Lung (tissue), 12 donors: ENCODE measurements around the gene LRTM1. TPM values are rescaled to one million over a fixed set of nuclear protein-coding genes. Genes with fewer than 3 reads are reported as not detected.

Experiments used
- ATAC-seq: fragments of 200-7000 bp; cut with Tn5 transposase; one replicate; pipeline ENCODE4 v1.9.1; 2020; ENCODE audit warnings: moderate number of reproducible peaks; ENCODE audit not compliant: insufficient read depth, low FRiP score
- DNase-seq, 3 donors: peaks; one replicate each; pipeline ENCODE4 v3.0.0-alpha.2; 2013 to 2017
- H3K27ac ChIP-seq, 2 donors: one replicate each; pipeline ENCODE4 v1.5.1; 2013; ENCODE audit warnings: mild to moderate bottlenecking in 2 of 2, moderate library complexity in 2 of 2, control low read depth in 1 of 2, inconsistent platforms in 1 of 2, low read depth in 1 of 2, low read length in 1 of 2
- H3K27me3 ChIP-seq, 3 donors: one replicate each; pipeline ENCODE4 v1.5.1; 2013; ENCODE audit warnings: low read length in 2 of 3; ENCODE audit not compliant: control insufficient read depth in 3 of 3, insufficient read depth in 3 of 3
- H3K36me3 ChIP-seq, 4 donors: one replicate each; pipeline ENCODE4 v1.5.1; 2013; ENCODE audit warnings: low read length in 4 of 4, mild to moderate bottlenecking in 1 of 4, moderate library complexity in 1 of 4; ENCODE audit not compliant: control insufficient read depth in 4 of 4, insufficient read depth in 4 of 4
- H3K4me1 ChIP-seq, 5 donors: one replicate each; pipeline ENCODE4 v1.5.1; 2013; ENCODE audit warnings: low read length in 5 of 5, mild to moderate bottlenecking in 2 of 5, moderate library complexity in 1 of 5; ENCODE audit not compliant: control insufficient read depth in 5 of 5, insufficient read depth in 5 of 5
- H3K4me3 ChIP-seq: one replicate; pipeline ENCODE4 v1.5.1; 2013; ENCODE audit warnings: mild to moderate bottlenecking, control low read depth, moderate library complexity
- H3K9ac ChIP-seq, 2 donors: one replicate each; pipeline ENCODE4 v1.5.1; 2013; ENCODE audit warnings: low read length in 2 of 2, control low read depth in 1 of 2; ENCODE audit not compliant: insufficient read depth in 1 of 2
- H3K9me3 ChIP-seq, 4 donors: one replicate each; pipeline ENCODE4 v1.5.1; 2013; ENCODE audit warnings: low read length in 3 of 4, mild to moderate bottlenecking in 1 of 4, moderate library complexity in 1 of 4; ENCODE audit not compliant: control insufficient read depth in 4 of 4, insufficient read depth in 3 of 4
- WGBS, 2 donors: extraction: QIAGEN DNeasy Blood & Tissue Kit; methylation state at CpG; one replicate each; pipeline ENCODE4 v1.1.7; 2013; 5-methylcytosine and 5-hydroxymethylcytosine counted together
- polyA plus RNA-seq, 2 donors: library from polyadenylated mRNA; stranded (reverse); fragments of 200-250 nt; gene quantifications; one replicate each; pipeline ENCODE4 v1.2.1, GENCODE V29; 2013
- total RNA-seq, 2 donors: library from RNA; depleted of rRNA in 1 of 2; stranded (reverse); fragments of >200 nt in 1 of 2; gene quantifications; one replicate each; pipeline ENCODE4 v1.2.1, GENCODE V29; 2014 to 2021
- TF ChIP-seq, protein P1 (sequence below): IDR thresholded peaks from 2 replicates; pipeline ENCODE4 v1.5.1; 2012; ENCODE audit warnings: mild to moderate bottlenecking; ENCODE audit errors: control extremely low read depth, extremely low read depth
- donor health status: control.
- donor health status: control.
- donor health status: Bipolar disorder and iron deficiency.
- donor health status: healthy.
- donor health status: DM: yes; HTN: yes; CAD: no.

Gene LRTM1
- total and polyA plus RNA-seq, 4 donors = not detected

DNA sequence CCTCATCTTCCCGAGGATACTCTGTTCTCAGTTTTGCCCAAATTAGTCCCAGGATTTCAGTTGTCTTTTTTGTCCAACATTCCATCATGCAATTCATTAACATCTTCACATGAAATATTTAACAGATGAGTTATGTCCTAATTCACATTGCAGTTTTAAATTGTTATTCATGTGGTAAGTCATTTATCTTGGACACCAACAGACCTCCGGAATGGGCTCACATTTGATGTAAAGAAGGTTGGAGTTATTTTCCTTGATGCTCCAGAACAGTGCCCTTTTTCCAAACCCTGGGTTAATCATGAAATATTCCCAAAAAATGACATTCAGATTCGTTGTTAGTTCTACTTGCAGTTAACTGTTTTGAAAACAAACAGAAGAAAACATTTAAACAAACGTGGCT, 32.8 kb upstream of the LRTM1 start:
- no peak overlapping the region for H3K9ac ChIP-seq
- H3K27ac ChIP-seq = no peak overlapping the region
- H3K36me3 ChIP-seq = no peaks in the 10 kb centered on the region
- no peaks in the 10 kb centered on the region for H3K27me3 ChIP-seq
- ATAC-seq = no peak
- DNase-seq = no peak
- TF ChIP-seq, protein P1, sequence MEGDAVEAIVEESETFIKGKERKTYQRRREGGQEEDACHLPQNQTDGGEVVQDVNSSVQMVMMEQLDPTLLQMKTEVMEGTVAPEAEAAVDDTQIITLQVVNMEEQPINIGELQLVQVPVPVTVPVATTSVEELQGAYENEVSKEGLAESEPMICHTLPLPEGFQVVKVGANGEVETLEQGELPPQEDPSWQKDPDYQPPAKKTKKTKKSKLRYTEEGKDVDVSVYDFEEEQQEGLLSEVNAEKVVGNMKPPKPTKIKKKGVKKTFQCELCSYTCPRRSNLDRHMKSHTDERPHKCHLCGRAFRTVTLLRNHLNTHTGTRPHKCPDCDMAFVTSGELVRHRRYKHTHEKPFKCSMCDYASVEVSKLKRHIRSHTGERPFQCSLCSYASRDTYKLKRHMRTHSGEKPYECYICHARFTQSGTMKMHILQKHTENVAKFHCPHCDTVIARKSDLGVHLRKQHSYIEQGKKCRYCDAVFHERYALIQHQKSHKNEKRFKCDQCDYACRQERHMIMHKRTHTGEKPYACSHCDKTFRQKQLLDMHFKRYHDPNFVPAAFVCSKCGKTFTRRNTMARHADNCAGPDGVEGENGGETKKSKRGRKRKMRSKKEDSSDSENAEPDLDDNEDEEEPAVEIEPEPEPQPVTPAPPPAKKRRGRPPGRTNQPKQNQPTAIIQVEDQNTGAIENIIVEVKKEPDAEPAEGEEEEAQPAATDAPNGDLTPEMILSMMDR = no peak
- H3K4me1 ChIP-seq = no peaks in the 10 kb centered on the region
- WGBS, 2 donors = 59 to 64% methylated on average over 4 of the region's 4 CpGs
- H3K4me3 ChIP-seq = no peak overlapping the region
- no peaks in the 10 kb centered on the region for H3K9me3 ChIP-seq

DNA sequence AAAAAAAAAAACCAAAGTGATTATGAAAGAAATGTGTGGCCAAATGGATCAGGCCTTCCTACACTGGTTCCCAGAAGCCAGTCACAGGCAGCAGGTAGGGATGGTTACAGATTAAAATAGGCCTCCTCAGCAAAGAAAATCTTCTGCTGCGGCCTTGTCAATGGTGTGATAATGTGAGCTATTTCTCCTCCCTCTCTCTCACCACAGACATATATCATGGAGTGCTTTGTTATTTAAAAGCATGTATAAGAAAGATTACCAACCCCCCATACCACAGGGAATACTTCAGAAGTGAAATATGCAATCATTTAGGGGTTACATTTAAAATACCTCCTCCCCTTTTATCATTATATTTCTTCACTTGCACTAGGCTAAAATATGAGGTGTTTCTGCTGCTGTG, 32.2 kb upstream of the LRTM1 start:
- WGBS, 2 donors = 96 to 97% methylated on average over 1 of the region's 1 CpG
- ATAC-seq = no peak
- H3K9ac ChIP-seq = no peak overlapping the region
- TF ChIP-seq, protein P1 = no peak
- no peaks in the 10 kb centered on the region for H3K27me3 ChIP-seq
- H3K27ac ChIP-seq = no peak overlapping the region
- DNase-seq = no peak
- H3K9me3 ChIP-seq = no peaks in the 10 kb centered on the region
- no peaks in the 10 kb centered on the region for H3K36me3 ChIP-seq
- no peaks in the 10 kb centered on the region for H3K4me1 ChIP-seq
- H3K4me3 ChIP-seq = no peak overlapping the region

DNA sequence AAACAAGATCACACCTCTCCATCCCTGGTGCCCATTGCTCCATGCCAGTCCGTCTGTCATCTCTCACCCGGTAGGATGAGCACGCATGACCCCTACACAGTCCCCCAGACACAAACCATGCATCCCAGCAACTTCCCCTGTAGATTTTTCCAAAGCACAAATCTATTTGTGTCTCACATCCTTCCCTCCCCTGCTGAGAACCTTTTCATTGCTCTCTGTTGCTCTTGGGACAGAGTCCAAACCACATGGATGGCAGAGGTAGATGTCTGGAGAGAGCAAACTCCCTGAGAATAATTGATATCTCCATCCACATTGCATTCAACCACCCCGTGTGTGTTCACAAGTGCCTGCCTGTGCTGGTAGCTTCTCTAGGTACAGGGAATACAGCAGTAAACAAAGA, 29.9 kb upstream of the LRTM1 start:
- WGBS, 2 donors = 76 to 89% methylated on average over 4 of the region's 4 CpGs
- no peak for DNase-seq
- no peak for ATAC-seq
- no peaks in the 10 kb centered on the region for H3K27me3 ChIP-seq
- no peak overlapping the region for H3K9ac ChIP-seq
- H3K4me3 ChIP-seq = no peak overlapping the region
- H3K36me3 ChIP-seq = no peaks in the 10 kb centered on the region
- H3K27ac ChIP-seq = no peak overlapping the region
- TF ChIP-seq, protein P1 = no peak
- peaks cover 0 to 2% (median 0%) of the 10 kb centered on the region in 4 donors for H3K9me3 ChIP-seq
- peaks cover 0 to 6% (median 4%) of the 10 kb centered on the region in 5 donors for H3K4me1 ChIP-seq

DNA sequence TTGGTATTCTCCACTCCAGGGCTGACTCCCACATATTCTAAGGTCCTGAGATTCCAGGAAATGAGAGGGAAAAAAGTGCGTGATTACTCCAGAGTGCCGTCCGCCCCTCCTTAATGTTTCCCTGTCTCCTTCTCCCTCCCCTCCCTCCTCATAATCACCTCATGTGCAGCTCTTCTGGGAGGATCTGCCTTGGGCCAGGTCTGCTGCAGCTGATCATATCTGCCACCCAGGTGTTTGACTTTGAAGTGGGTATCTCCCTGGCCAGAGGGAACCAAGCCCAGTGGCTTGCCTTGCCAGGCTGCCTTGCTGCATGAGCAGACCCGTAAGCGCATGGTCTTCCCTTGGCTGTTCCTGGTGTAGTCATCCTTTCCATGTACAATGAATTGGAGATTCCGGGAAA, 28.1 kb upstream of the LRTM1 start:
- no peak overlapping the region for H3K9ac ChIP-seq
- WGBS, 2 donors = 91% methylated on average over 6 of the region's 6 CpGs
- ATAC-seq = no peak
- H3K4me3 ChIP-seq = no peak overlapping the region
- peaks cover 0 to 2% (median 0%) of the 10 kb centered on the region in 4 donors for H3K9me3 ChIP-seq
- DNase-seq = no peak
- H3K27me3 ChIP-seq = no peaks in the 10 kb centered on the region
- TF ChIP-seq, protein P1 = no peak
- H3K4me1 ChIP-seq = peaks cover 0 to 15% (median 5%) of the 10 kb centered on the region in 5 donors
- no peak overlapping the region for H3K27ac ChIP-seq
- no peaks in the 10 kb centered on the region for H3K36me3 ChIP-seq
